ENCODE data around the gene ANK3. TPM values are rescaled to one million over a fixed set of nuclear protein-coding genes. Genes with fewer than 3 reads are reported as not detected.
A peak's percentile ranks its signal among the peaks of the same experiment; 100 is the strongest.

The ANK3 gene
- total and polyA plus RNA-seq, 4 experiments from 2014 or later, result 7.2 to 90.1 (median 55.8) TPM

- POLR2A ChIA-PET (ENCODE audit: partially characterized antibody), result no interaction called here
- no peaks in the 10 kb centered on the region for H3K27me3 ChIP-seq (ENCODE audit: insufficient read depth, low read length)
Observed at GRCh38 chr10:60377955-60378354, 11.7 kb downstream of the ANK3 start.

GRCh38 chr10:60377042-60377352 is 12.7 kb downstream of the ANK3 start:
- H3K4me3 ChIP-seq (ENCODE audit: low read length in 2 of 2), result no peak overlapping the region
- ChIA-PET CTCF (ENCODE audit: partially characterized antibody) (interaction anchor here (0.6 kb wide), 1 partner anchor 505 kb away, joined by 3 read pairs; no protein-coding TSS in a partner anchor), POLR2A (ENCODE audit: partially characterized antibody) (no interaction called here)
- H3K4me3 Mint-ChIP-seq, result no peak overlapping the region
- H3K27ac ChIP-seq (ENCODE audit: low read depth, low read length), result no peak overlapping the region
- DNase-seq, result no peak
- peak overlapping the region in 1 of 7 donors; percentile 5 for H3K27ac Mint-ChIP-seq
- H3K9me3 ChIP-seq (ENCODE audit: control insufficient read depth in 1 of 2, low read length in 2 of 2), result no peaks in the 10 kb centered on the region
- no peaks in the 10 kb centered on the region for H3K27me3 Mint-ChIP-seq
- H3K9me3 Mint-ChIP-seq, result no peaks in the 10 kb centered on the region
- H3K27me3 ChIP-seq (ENCODE audit: insufficient read depth, low read length), result no peaks in the 10 kb centered on the region
- no peaks in the 10 kb centered on the region for H3K36me3 ChIP-seq (ENCODE audit: insufficient read depth, low read length)
- intact Hi-C loops (cut with micrococcal nuclease), result no loop called here
- H3K4me1 Mint-ChIP-seq, result peaks cover 7 to 20% (median 13%) of the 10 kb centered on the region in 4 donors
- no peaks in the 10 kb centered on the region for H3K4me1 ChIP-seq (ENCODE audit: insufficient read depth, low read length)
- peaks cover 0 to 13% of the 10 kb centered on the region in 2 donors for H3K36me3 Mint-ChIP-seq

More at GRCh38 chr10:60377955-60378354, 11.7 kb downstream of the ANK3 start:
- no peak for DNase-seq
- Histone ChIP-seq H3K9me3 (ENCODE audit: control insufficient read depth in 1 of 2, low read length in 2 of 2) (no peaks in the 10 kb centered on the region), H3K36me3 (ENCODE audit: insufficient read depth, low read length) (no peaks in the 10 kb centered on the region), H3K27ac (ENCODE audit: low read depth, low read length) (no peak overlapping the region), H3K4me3 (ENCODE audit: low read length in 2 of 2) (no peak overlapping the region), H3K4me1 (ENCODE audit: insufficient read depth, low read length) (no peaks in the 10 kb centered on the region)
- CTCF ChIA-PET (ENCODE audit: partially characterized antibody), result no interaction called here
- no peaks in the 10 kb centered on the region for H3K27me3 Mint-ChIP-seq
- peak overlapping the region in 1 of 7 donors; percentile 59 for H3K27ac Mint-ChIP-seq
- H3K36me3 Mint-ChIP-seq, result peaks cover 0 to 12% of the 10 kb centered on the region in 2 donors
- peaks cover 4 to 23% (median 13%) of the 10 kb centered on the region in 4 donors for H3K4me1 Mint-ChIP-seq
- intact Hi-C loops (cut with micrococcal nuclease), result no loop called here
- H3K4me3 Mint-ChIP-seq, result peak overlapping the region in 1 of 8 donors; percentile 33
- no peaks in the 10 kb centered on the region for H3K9me3 Mint-ChIP-seq

DNA sequence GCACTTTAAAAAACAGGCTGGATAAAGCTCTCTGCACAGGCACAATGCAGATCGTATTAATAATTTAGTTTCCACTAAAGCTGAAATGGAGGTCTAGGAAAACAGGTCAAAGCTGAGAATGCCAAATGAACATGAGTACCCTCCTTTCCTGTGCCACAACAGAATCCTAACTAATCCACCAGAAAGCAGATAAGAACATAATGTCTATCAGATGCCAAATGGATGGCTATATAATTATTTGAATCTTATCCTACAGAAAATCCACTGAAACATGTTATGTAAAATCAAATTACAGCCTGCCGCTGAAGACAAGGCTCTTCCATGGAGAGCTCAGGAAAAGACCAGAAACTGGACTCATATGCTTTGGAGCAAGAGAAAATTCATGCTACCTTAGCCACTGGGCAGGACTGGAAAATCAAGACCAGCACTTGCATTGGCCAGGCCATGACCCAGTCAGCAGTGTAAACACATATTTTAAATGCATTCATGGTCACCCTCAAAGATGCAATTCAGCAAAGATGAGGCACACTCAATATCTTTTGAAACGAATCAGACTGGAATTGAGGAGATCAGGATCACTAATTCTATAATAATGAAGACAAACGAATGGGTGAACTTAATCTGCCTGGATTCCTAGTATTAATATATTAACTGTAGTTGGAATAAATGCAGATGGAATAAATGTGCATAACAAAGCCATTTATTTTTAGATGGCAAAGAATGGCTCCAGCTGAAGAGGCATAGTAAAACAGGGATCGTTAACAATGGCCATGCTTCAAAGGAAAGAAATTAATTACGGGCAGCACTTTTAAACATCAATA is 13.2 kb downstream of the ANK3 start:
- POLR2A ChIA-PET (ENCODE audit: partially characterized antibody), result no interaction called here
- H3K4me3 Mint-ChIP-seq, result no peak overlapping the region
- H3K4me1 ChIP-seq (ENCODE audit: insufficient read depth, low read length), result no peaks in the 10 kb centered on the region

GRCh38 chr10:60375293-60376004 is 14.2 kb downstream of the ANK3 start:
- H3K27ac ChIP-seq (ENCODE audit: low read depth, low read length), result no peak overlapping the region
- H3K4me1 ChIP-seq (ENCODE audit: insufficient read depth, low read length), result no peaks in the 10 kb centered on the region
- H3K36me3 ChIP-seq (ENCODE audit: insufficient read depth, low read length), result no peaks in the 10 kb centered on the region
- no peak for DNase-seq
- intact Hi-C loops (cut with micrococcal nuclease), result no loop called here
- H3K27ac Mint-ChIP-seq, result peak overlapping the region in 1 of 7 donors; percentile 56
- H3K9me3 Mint-ChIP-seq, result no peaks in the 10 kb centered on the region
- no peaks in the 10 kb centered on the region for H3K27me3 Mint-ChIP-seq
- H3K4me1 Mint-ChIP-seq, result peaks cover 9 to 18% (median 15%) of the 10 kb centered on the region in 4 donors
- ChIA-PET CTCF (ENCODE audit: partially characterized antibody) (no interaction called here), POLR2A (ENCODE audit: partially characterized antibody) (no interaction called here)
- H3K27me3 ChIP-seq (ENCODE audit: insufficient read depth, low read length), result no peaks in the 10 kb centered on the region
- peaks cover 0 to 13% of the 10 kb centered on the region in 2 donors for H3K36me3 Mint-ChIP-seq
- H3K9me3 ChIP-seq (ENCODE audit: control insufficient read depth in 1 of 2, low read length in 2 of 2), result no peaks in the 10 kb centered on the region
- no peak overlapping the region for H3K4me3 Mint-ChIP-seq
- H3K4me3 ChIP-seq (ENCODE audit: low read length in 2 of 2), result no peak overlapping the region

More for the DNA sequence above, 13.2 kb downstream of the ANK3 start:
- no peak overlapping the region for H3K27ac ChIP-seq (ENCODE audit: low read depth, low read length)
- H3K4me3 ChIP-seq (ENCODE audit: low read length in 2 of 2), result no peak overlapping the region
- no peak overlapping the region for H3K27ac Mint-ChIP-seq
- H3K36me3 ChIP-seq (ENCODE audit: insufficient read depth, low read length), result no peaks in the 10 kb centered on the region
- intact Hi-C loops (cut with micrococcal nuclease), result no loop called here
- H3K9me3 Mint-ChIP-seq, result no peaks in the 10 kb centered on the region
- no peak for DNase-seq
- no peaks in the 10 kb centered on the region for H3K9me3 ChIP-seq (ENCODE audit: control insufficient read depth in 1 of 2, low read length in 2 of 2)
- peaks cover 0 to 13% of the 10 kb centered on the region in 2 donors for H3K36me3 Mint-ChIP-seq
- no peaks in the 10 kb centered on the region for H3K27me3 Mint-ChIP-seq
- CTCF ChIA-PET (ENCODE audit: partially characterized antibody), result no interaction called here
- H3K27me3 ChIP-seq (ENCODE audit: insufficient read depth, low read length), result no peaks in the 10 kb centered on the region
- H3K4me1 Mint-ChIP-seq, result peaks cover 8 to 20% (median 13%) of the 10 kb centered on the region in 4 donors

DNA sequence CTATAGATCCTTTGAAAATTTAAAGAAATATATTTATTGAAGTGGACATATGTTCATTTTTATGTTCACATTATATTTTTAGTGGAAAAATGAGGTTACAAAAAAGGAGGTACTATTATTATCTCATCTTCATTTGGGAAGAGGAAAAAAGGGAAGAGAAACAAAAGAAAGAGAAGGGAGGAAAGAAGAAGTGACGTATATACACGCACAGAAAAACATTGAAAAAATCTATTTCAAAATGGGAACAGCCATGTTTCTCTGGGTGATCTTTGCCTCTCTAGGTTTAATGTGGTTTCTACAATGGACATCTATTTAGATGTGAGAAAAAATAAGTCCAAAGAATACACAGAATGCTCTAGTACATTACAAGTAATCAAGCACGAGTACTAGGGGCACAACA is 14.8 kb downstream of the ANK3 start:
- no peaks in the 10 kb centered on the region for H3K9me3 Mint-ChIP-seq
- peaks cover 0 to 13% of the 10 kb centered on the region in 2 donors for H3K36me3 Mint-ChIP-seq
- Histone ChIP-seq H3K27ac (ENCODE audit: low read depth, low read length) (no peak overlapping the region), H3K36me3 (ENCODE audit: insufficient read depth, low read length) (no peaks in the 10 kb centered on the region), H3K9me3 (ENCODE audit: control insufficient read depth in 1 of 2, low read length in 2 of 2) (no peaks in the 10 kb centered on the region), H3K27me3 (ENCODE audit: insufficient read depth, low read length) (no peaks in the 10 kb centered on the region), H3K4me1 (ENCODE audit: insufficient read depth, low read length) (no peaks in the 10 kb centered on the region), H3K4me3 (ENCODE audit: low read length in 2 of 2) (no peak overlapping the region)
- H3K4me1 Mint-ChIP-seq, result peaks cover 9 to 18% (median 15%) of the 10 kb centered on the region in 4 donors
- no peak for DNase-seq
- CTCF ChIA-PET (ENCODE audit: partially characterized antibody), result no interaction called here
- no peaks in the 10 kb centered on the region for H3K27me3 Mint-ChIP-seq
- POLR2A ChIA-PET (ENCODE audit: partially characterized antibody), result no interaction called here
- H3K27ac Mint-ChIP-seq, result peak overlapping the region in 1 of 7 donors; percentile 13
- H3K4me3 Mint-ChIP-seq, result no peak overlapping the region
- intact Hi-C loops (cut with micrococcal nuclease), result no loop called here

DNA sequence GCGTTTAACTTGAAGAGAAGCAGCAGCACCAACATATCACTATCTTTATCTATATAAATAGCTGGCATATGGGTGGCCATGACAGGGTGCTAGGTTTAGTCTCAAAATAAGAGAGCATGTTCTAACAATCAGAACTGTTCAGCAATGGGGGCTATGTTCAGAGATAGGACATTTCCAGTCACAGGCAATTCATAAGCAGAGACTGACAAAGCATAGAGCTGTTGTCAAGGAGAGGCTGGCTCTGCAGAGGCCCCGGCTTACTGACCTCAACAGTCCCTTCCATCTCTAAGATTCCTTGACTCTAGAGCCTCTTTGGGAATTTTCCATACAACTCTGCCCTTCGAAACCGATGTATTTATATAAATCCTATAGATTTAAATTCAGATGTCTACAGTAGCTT is 17.2 kb downstream of the ANK3 start:
- CTCF ChIA-PET (ENCODE audit: partially characterized antibody), result no interaction called here
- Histone ChIP-seq H3K4me3 (ENCODE audit: low read length in 2 of 2) (no peak overlapping the region), H3K9me3 (ENCODE audit: control insufficient read depth in 1 of 2, low read length in 2 of 2) (no peaks in the 10 kb centered on the region), H3K36me3 (ENCODE audit: insufficient read depth, low read length) (no peaks in the 10 kb centered on the region), H3K4me1 (ENCODE audit: insufficient read depth, low read length) (no peaks in the 10 kb centered on the region), H3K27me3 (ENCODE audit: insufficient read depth, low read length) (no peaks in the 10 kb centered on the region), H3K27ac (ENCODE audit: low read depth, low read length) (no peak overlapping the region)
- H3K36me3 Mint-ChIP-seq, result peaks cover 0 to 13% of the 10 kb centered on the region in 2 donors
- H3K4me3 Mint-ChIP-seq, result no peak overlapping the region
- H3K9me3 Mint-ChIP-seq, result no peaks in the 10 kb centered on the region
- no peaks in the 10 kb centered on the region for H3K27me3 Mint-ChIP-seq
- POLR2A ChIA-PET (ENCODE audit: partially characterized antibody), result no interaction called here
- DNase-seq, result no peak
- H3K4me1 Mint-ChIP-seq, result peaks cover 4 to 15% (median 12%) of the 10 kb centered on the region in 4 donors
- intact Hi-C loops (cut with micrococcal nuclease), result no loop called here
- H3K27ac Mint-ChIP-seq, result no peak overlapping the region

- CTCF ChIA-PET (ENCODE audit: partially characterized antibody), result no interaction called here
- Mint-ChIP-seq H3K27ac (no peak overlapping the region), H3K36me3 (peaks cover 0 to 13% of the 10 kb centered on the region in 2 donors), H3K4me3 (no peak overlapping the region), H3K4me1 (peaks cover 4 to 17% (median 10%) of the 10 kb centered on the region in 4 donors), H3K27me3 (no peaks in the 10 kb centered on the region), H3K9me3 (no peaks in the 10 kb centered on the region)
- H3K4me3 ChIP-seq (ENCODE audit: low read length in 2 of 2), result no peak overlapping the region
- H3K27me3 ChIP-seq (ENCODE audit: insufficient read depth, low read length), result no peaks in the 10 kb centered on the region
- H3K36me3 ChIP-seq (ENCODE audit: insufficient read depth, low read length), result no peaks in the 10 kb centered on the region
- H3K27ac ChIP-seq (ENCODE audit: low read depth, low read length), result no peak overlapping the region
- POLR2A ChIA-PET (ENCODE audit: partially characterized antibody), result interaction anchor here (1.4 kb wide), 1 partner anchor 9 kb away, joined by 3 read pairs; no protein-coding TSS in a partner anchor
- H3K9me3 ChIP-seq (ENCODE audit: control insufficient read depth in 1 of 2, low read length in 2 of 2), result no peaks in the 10 kb centered on the region
- no peak for DNase-seq
- intact Hi-C loops (cut with micrococcal nuclease), result no loop called here
- H3K4me1 ChIP-seq (ENCODE audit: insufficient read depth, low read length), result no peaks in the 10 kb centered on the region
Observed at GRCh38 chr10:60369547-60369930, 20.1 kb downstream of the ANK3 start.
